Body of pancreas (tissue), 4 donors: ENCODE results near the gene RASGRP2.

ENCODE experiments used
- CTCF ChIP-seq, 7 experiments: fragments of 450-650 bp in 4 of 7; fragments of 200-600 bp in 3 of 7; sonication (generic) in 3 of 7; IDR thresholded peaks; one replicate each; pipeline ENCODE4 v1.5.1; 2016 to 2019; ENCODE audit warnings: antibody characterized with exemption in 7 of 7
- POLR2A ChIP-seq, 3 donors: fragments of 450-650 bp; IDR thresholded peaks; one replicate each; pipeline ENCODE4 v1.6.1; 2016; ENCODE audit warnings: antibody characterized with exemption in 3 of 3, mild to moderate bottlenecking in 2 of 3

DNA sequence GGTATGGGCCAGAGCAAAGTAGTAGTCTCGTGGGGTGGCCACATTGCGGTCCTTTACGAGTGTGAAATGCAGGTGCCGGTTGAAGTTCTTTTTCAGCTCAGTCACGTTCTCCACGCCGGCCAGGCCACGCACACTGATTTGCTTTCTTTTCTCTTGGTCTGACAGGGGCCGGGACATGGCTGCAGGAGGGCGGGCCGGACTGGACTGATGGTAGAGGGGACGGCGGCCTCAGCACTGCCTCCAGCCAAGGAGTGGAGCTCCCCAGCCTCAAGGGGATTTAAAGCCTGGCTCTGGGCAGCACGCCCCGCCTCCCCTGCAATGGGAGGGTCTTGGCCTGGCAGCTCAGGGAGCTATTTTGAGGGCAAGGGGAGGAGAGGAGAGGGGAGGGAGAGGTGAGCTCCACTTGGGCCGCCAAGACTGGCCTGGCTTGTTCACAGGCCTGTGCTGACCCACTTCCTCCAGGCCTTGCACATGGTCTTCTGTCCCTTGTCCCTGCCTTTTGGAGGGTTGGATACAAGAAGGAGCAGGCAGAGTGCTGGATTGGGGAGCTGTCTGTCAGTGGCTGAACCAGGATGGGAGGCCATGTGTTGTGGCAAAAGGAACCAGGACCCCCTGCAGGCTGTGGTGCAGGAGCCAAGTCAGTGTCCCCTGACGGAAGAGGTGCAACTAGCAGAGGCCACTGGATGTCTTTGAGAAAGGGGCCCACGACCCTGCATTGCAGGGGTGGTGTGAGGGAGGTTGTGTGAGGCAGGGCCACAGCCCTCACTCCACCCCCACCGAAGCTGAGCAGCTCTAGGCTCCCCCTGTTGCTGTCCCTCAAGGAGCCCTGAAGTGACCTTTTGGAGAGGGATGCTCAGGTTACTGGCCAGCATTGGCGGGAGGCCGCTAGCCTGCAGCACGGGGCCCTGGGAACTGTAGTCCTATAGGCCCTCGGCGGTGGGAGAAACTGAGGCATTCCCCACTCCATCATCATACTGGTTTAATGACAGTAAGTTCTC is 16.1 kb upstream of the RASGRP2 start, which contains the start of gene PYGM:
- TF ChIP-seq POLR2A (IDR thresholded peaks at IDR 0.05) (no peak), CTCF (IDR thresholded peaks at IDR 0.05) (no peak)
